H1 (cell line): ENCODE data around the gene CKM. TPM values are rescaled to one million over a fixed set of nuclear protein-coding genes. Genes with fewer than 3 reads are reported as not detected.

ENCODE experiments used
- CTCF ChIA-PET: fragments of 300-600 bp; sonication (Branson Sonifier 250); formaldehyde crosslinking; loops from one replicate; lab custom pipeline; 2021; ENCODE audit not compliant: partially characterized antibody; lab: Charles Lee
- POLR2A ChIA-PET: fragments of 300-600 bp; sonication (Branson Sonifier 250); formaldehyde crosslinking; loops from one replicate; lab custom pipeline; 2021; ENCODE audit warnings: inconsistent platforms; ENCODE audit not compliant: partially characterized antibody; lab: Charles Lee
- DNase-seq, 2 experiments: peaks; one replicate each; pipeline versions ENCODE4 v3.0.0 to v3.0.0-alpha.2; 2010 to 2022; ENCODE audit warnings: low spot score in 2 of 2, low read depth in 1 of 2, mixed read lengths in 1 of 2
- FAIRE-seq: peaks from 2 replicates; lab custom pipeline; 2011; peaks lifted over from hg19 to GRCh38; lab: Jason Lieb, UNC
- H2AFZ ChIP-seq: 2 replicates; pipeline ENCODE4 v1.8.1; 2012; ENCODE audit warnings: low read length, inconsistent platforms
- H2AK5ac ChIP-seq: 2 replicates; pipeline ENCODE4 v1.6.1; 2013; ENCODE audit warnings: low read depth, low read length
- H2BK120ac ChIP-seq: replicated peaks from 2 replicates; pipeline ENCODE3; 2013; ENCODE audit warnings: low read depth, low read length, inconsistent platforms
- H2BK12ac ChIP-seq: 2 replicates; pipeline ENCODE4 v1.6.1; 2013; ENCODE audit warnings: low read depth, low read length
- H2BK15ac ChIP-seq: 2 replicates; pipeline ENCODE4 v1.6.1; 2013; ENCODE audit warnings: low read length
- H2BK20ac ChIP-seq: 2 replicates; pipeline ENCODE4 v1.6.1; 2013; ENCODE audit warnings: low read length
- H2BK5ac ChIP-seq: 2 replicates; pipeline ENCODE4 v1.6.1; 2013; ENCODE audit warnings: low read depth, low read length
- H3K14ac ChIP-seq: 2 replicates; pipeline ENCODE4 v1.6.1; 2013; ENCODE audit warnings: inconsistent platforms; ENCODE audit not compliant: insufficient read length
- H3K18ac ChIP-seq: 2 replicates; pipeline ENCODE4 v1.6.1; 2013; ENCODE audit warnings: low read length; ENCODE audit errors: extremely low read depth
- H3K23ac ChIP-seq: 2 replicates; pipeline ENCODE4 v1.6.1; 2013; ENCODE audit warnings: inconsistent platforms; ENCODE audit not compliant: insufficient read length
- H3K23me2 ChIP-seq: 2 replicates; pipeline ENCODE4 v1.6.1; 2013; ENCODE audit warnings: low read depth, low read length
- H3K27ac ChIP-seq: 2 replicates; pipeline ENCODE4 v1.6.1; 2011; ENCODE audit warnings: low read depth, low read length, inconsistent platforms
- H3K27me3 ChIP-seq, 4 experiments: replicated peaks in 1 of 4; 1 replicate in 1 of 4; 2 replicates in 3 of 4; pipeline versions ENCODE4 v1.6.1 to v1.8.1; 2011 to 2013; ENCODE audit warnings: low read length in 3 of 4, mild to moderate bottlenecking in 3 of 4, inconsistent platforms in 2 of 4, mixed read lengths in 2 of 4, moderate library complexity in 1 of 4; ENCODE audit not compliant: control insufficient read depth in 3 of 4, insufficient read depth in 3 of 4; ENCODE audit errors: extremely low read depth in 1 of 4
- H3K36me3 ChIP-seq, 4 experiments: 2 replicates each; pipeline versions ENCODE4 v1.6.1 to v1.8.1; 2011 to 2013; ENCODE audit warnings: mild to moderate bottlenecking in 4 of 4, low read length in 3 of 4, moderate library complexity in 2 of 4, control low read depth in 1 of 4, inconsistent platforms in 1 of 4; ENCODE audit not compliant: insufficient read depth in 4 of 4, control insufficient read depth in 2 of 4
- H3K4ac ChIP-seq: replicated peaks from 2 replicates; pipeline ENCODE3; 2013; ENCODE audit warnings: low read length, low read depth, mixed read lengths, inconsistent platforms; ENCODE audit not compliant: insufficient read length
- H3K4me1 ChIP-seq, 4 experiments: replicated peaks in 1 of 4; 1 replicate in 1 of 4; 2 replicates in 3 of 4; pipeline versions ENCODE4 v1.6.1 to v1.8.1; 2011 to 2013; ENCODE audit warnings: low read length in 3 of 4, inconsistent platforms in 2 of 4, mixed read lengths in 1 of 4; ENCODE audit not compliant: insufficient read depth in 4 of 4, control insufficient read depth in 3 of 4
- H3K4me2 ChIP-seq, 2 experiments: 2 replicates each; pipeline versions ENCODE4 v1.6.1 to v1.8.1; 2011 to 2013; ENCODE audit warnings: low read depth in 2 of 2, low read length in 2 of 2, control low read depth in 1 of 2, inconsistent platforms in 1 of 2, mild to moderate bottlenecking in 1 of 2; ENCODE audit not compliant: insufficient read depth in 1 of 2
- H3K4me3 ChIP-seq, 4 experiments: fragments of 200-600, 300-600 bp in 1 of 4; sonication (generic), shearing (Covaris generic), sonication (Bioruptor Twin) in 1 of 4; 2 replicates each; pipeline versions ENCODE4 v1.5.1 to v1.8.1; 2011 to 2016; ENCODE audit warnings: low read length in 4 of 4, low read depth in 3 of 4, control low read depth in 2 of 4, inconsistent platforms in 2 of 4, mild to moderate bottlenecking in 2 of 4, mixed read lengths in 1 of 4, moderate library complexity in 1 of 4; ENCODE audit not compliant: insufficient read depth in 2 of 4; ENCODE audit errors: extremely low read depth in 1 of 4
- H3K56ac ChIP-seq: replicated peaks from 2 replicates; pipeline ENCODE3; 2013; ENCODE audit warnings: low read depth, mild to moderate bottlenecking, mixed read lengths, low read length, inconsistent platforms; ENCODE audit not compliant: insufficient read length
- H3K79me1 ChIP-seq: 2 replicates; pipeline ENCODE4 v1.6.1; 2013; ENCODE audit warnings: low read depth, low read length, control low read depth
- H3K79me2 ChIP-seq, 2 experiments: 2 replicates each; pipeline versions ENCODE4 v1.6.1 to v1.8.1; 2012 to 2013; ENCODE audit warnings: low read length in 2 of 2, mild to moderate bottlenecking in 2 of 2, inconsistent platforms in 1 of 2; ENCODE audit not compliant: insufficient read depth in 2 of 2, control insufficient read depth in 1 of 2
- H3K9ac ChIP-seq, 4 experiments: replicated peaks in 1 of 4; 1 replicate in 1 of 4; 2 replicates in 3 of 4; pipeline versions ENCODE4 v1.6.1 to v1.8.1; 2011 to 2013; ENCODE audit warnings: low read depth in 3 of 4, low read length in 3 of 4, control low read depth in 2 of 4, mild to moderate bottlenecking in 2 of 4, moderate library complexity in 2 of 4, inconsistent platforms in 1 of 4; ENCODE audit errors: extremely low read depth in 1 of 4
- H3K9me3 ChIP-seq, 2 experiments: 2 replicates each; pipeline versions ENCODE4 v1.6.1 to v1.8.1; 2012 to 2013; ENCODE audit warnings: mild to moderate bottlenecking in 2 of 2, moderate library complexity in 2 of 2, control low read depth in 1 of 2, inconsistent platforms in 1 of 2, low read depth in 1 of 2, low read length in 1 of 2, mixed read lengths in 1 of 2; ENCODE audit not compliant: insufficient read depth in 2 of 2
- H4K20me1 ChIP-seq, 2 experiments: replicated peaks in 1 of 2; 2 replicates each; pipeline versions ENCODE3 to v1.8.1; 2011 to 2013; ENCODE audit warnings: inconsistent platforms in 2 of 2, low read length in 2 of 2, mild to moderate bottlenecking in 1 of 2; ENCODE audit not compliant: insufficient read depth in 2 of 2, control insufficient read depth in 1 of 2
- H4K5ac ChIP-seq: 2 replicates; pipeline ENCODE4 v1.6.1; 2013; ENCODE audit warnings: low read length, low read depth, mixed read lengths, inconsistent platforms; ENCODE audit not compliant: insufficient read length
- H4K8ac ChIP-seq: 2 replicates; pipeline ENCODE4 v1.8.0; 2013; ENCODE audit warnings: mild to moderate bottlenecking, moderate library complexity, low read length, inconsistent platforms; ENCODE audit not compliant: insufficient read depth; ENCODE audit errors: extremely low read depth
- H4K91ac ChIP-seq: replicated peaks from 2 replicates; pipeline ENCODE3; 2013; ENCODE audit warnings: low read length, mixed read lengths, inconsistent platforms; ENCODE audit not compliant: insufficient read length
- ATF3 ChIP-seq: IDR thresholded peaks from 2 replicates; pipeline ENCODE4 v1.6.1; 2011; ENCODE audit warnings: low read depth, mild to moderate bottlenecking, low read length; ENCODE audit not compliant: insufficient read depth
- CTBP2 ChIP-seq: IDR thresholded peaks from 2 replicates; pipeline ENCODE4 v1.7.0; 2011; ENCODE audit warnings: borderline replicate concordance, mild to moderate bottlenecking, moderate library complexity, mixed read lengths, low read length; ENCODE audit not compliant: insufficient read depth, insufficient read length
- E2F6 ChIP-seq: IDR thresholded peaks from 2 replicates; pipeline ENCODE4 v1.6.1; 2012; ENCODE audit warnings: inconsistent platforms
- EZH2 ChIP-seq: fragments of 200-600 bp; sonication (generic); IDR thresholded peaks from 2 replicates; pipeline ENCODE4 v1.7.1; 2012; ENCODE audit warnings: low read depth, mild to moderate bottlenecking, moderate library complexity, low read length, inconsistent platforms; ENCODE audit not compliant: severe bottlenecking
- FOSL1 ChIP-seq: IDR thresholded peaks from 2 replicates; pipeline ENCODE4 v1.6.1; 2011; ENCODE audit warnings: mild to moderate bottlenecking, low read depth, low read length, moderate library complexity; ENCODE audit not compliant: insufficient read depth
- RAD21 ChIP-seq, 2 experiments: IDR thresholded peaks in 1 of 2; conservative IDR thresholded peaks in 1 of 2; 2 replicates each; pipeline ENCODE4 v1.6.1; 2011; ENCODE audit warnings: low read depth in 2 of 2, low read length in 2 of 2, improper control_type of control experiment in 1 of 2, inconsistent platforms in 1 of 2, mild to moderate bottlenecking in 1 of 2, moderate library complexity in 1 of 2
- WGBS, 2 experiments: shearing (Covaris generic) in 1 of 2; methylation state at CpG; one replicate each; pipeline versions ENCODE4 v1.1.6 to v1.1.7; 2013 to 2015; ENCODE audit warnings: low lambda C conversion rate in 2 of 2, mixed read lengths in 2 of 2, inconsistent platforms in 1 of 2, low coverage in 1 of 2, missing lambda C conversion rate in 1 of 2; ENCODE audit not compliant: insufficient replicate concordance in 2 of 2, insufficient coverage in 1 of 2, insufficient read length in 1 of 2; ENCODE audit errors: extremely low coverage in 1 of 2, missing lambda C conversion rate in 1 of 2; 5-methylcytosine and 5-hydroxymethylcytosine counted together
- polyA plus RNA-seq, 7 experiments: library from polyadenylated mRNA; depleted of rRNA in 3 of 7; stranded (reverse) in 5 of 7; unstranded in 2 of 7; fragments of >200 nt in 5 of 7; fragments of 200-250 nt in 2 of 7; gene quantifications; 1 replicate in 5 of 7; 2 replicates in 1 of 7; 4 replicates in 1 of 7; pipeline versions ENCODE4 v1.2.1 to v1.2.3, GENCODE V29; 2011 to 2013; ENCODE audit warnings: missing spikeins in 2 of 7, mixed read lengths in 2 of 7
- total RNA-seq: library from RNA; stranded (reverse); fragmentation: NEBNext Ultra II Directional; extraction: Animal tissue kit (Norgen Biotek cat#: 25700); gene quantifications from 2 replicates; pipeline ENCODE4 v1.2.1, GENCODE V29; 2021
- TF ChIP-seq, protein P1 (sequence below), 3 experiments: IDR thresholded peaks; 1 replicate in 2 of 3; 2 replicates in 1 of 3; pipeline versions ENCODE4 v1.5.1 to v1.6.1; 2011; ENCODE audit warnings: low read length in 3 of 3, mild to moderate bottlenecking in 3 of 3, inconsistent platforms in 2 of 3, low read depth in 1 of 3, moderate library complexity in 1 of 3; ENCODE audit not compliant: insufficient read depth in 1 of 3; ENCODE audit errors: control extremely low read depth in 1 of 3

The CKM gene
- total and polyA plus RNA-seq, 2 of the 8 experiments (the other 6 are each of a cell fraction or from before 2014, with no cell fraction given): 0.08 TPM; not detected in 1

DNA sequence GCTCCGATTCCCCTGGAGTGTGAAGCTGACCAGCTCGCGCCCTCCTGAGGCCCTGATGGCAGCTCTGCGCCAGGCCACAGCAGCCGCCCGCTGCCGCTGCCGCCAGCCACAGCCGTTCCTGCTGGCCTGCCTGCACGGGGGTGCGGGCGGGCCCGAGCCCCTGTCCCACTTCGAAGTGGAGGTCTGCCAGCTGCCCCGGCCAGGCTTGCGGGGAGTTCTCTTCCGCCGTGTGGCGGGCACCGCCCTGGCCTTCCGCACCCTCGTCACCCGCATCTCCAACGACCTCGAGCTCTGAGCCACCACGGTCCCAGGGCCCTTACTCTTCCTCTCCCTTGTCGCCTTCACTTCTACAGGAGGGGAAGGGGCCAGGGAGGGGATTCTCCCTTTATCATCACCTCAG is 20.3 kb downstream of the CKM start:
- H4K20me1 ChIP-seq: no peaks in the 10 kb centered on the region
- POLR2A ChIA-PET: interaction anchor here (1.1 kb wide), 1 partner anchor 166 kb away, joined by 3 read pairs; no protein-coding TSS in a partner anchor
- CTCF ChIA-PET: interaction anchor here (1.1 to 1.3 kb wide), 2 partner anchors 9 to 17 kb away, joined by 3 to 5 read pairs; no protein-coding TSS in a partner anchor
- no peak for TF ChIP-seq FOSL1
- TF ChIP-seq CTBP2: no peak
- no peak for TF ChIP-seq EZH2
- TF ChIP-seq E2F6: no peak
- TF ChIP-seq RAD21 (IDR thresholded peaks at IDR 0.05 in 1 of 2, conservative IDR thresholded peaks at IDR 0.05 in 1 of 2; ENCODE audit: low read depth in 2 of 2, low read length in 2 of 2): no peak
- TF ChIP-seq, protein P1, sequence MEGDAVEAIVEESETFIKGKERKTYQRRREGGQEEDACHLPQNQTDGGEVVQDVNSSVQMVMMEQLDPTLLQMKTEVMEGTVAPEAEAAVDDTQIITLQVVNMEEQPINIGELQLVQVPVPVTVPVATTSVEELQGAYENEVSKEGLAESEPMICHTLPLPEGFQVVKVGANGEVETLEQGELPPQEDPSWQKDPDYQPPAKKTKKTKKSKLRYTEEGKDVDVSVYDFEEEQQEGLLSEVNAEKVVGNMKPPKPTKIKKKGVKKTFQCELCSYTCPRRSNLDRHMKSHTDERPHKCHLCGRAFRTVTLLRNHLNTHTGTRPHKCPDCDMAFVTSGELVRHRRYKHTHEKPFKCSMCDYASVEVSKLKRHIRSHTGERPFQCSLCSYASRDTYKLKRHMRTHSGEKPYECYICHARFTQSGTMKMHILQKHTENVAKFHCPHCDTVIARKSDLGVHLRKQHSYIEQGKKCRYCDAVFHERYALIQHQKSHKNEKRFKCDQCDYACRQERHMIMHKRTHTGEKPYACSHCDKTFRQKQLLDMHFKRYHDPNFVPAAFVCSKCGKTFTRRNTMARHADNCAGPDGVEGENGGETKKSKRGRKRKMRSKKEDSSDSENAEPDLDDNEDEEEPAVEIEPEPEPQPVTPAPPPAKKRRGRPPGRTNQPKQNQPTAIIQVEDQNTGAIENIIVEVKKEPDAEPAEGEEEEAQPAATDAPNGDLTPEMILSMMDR (IDR thresholded peaks at IDR 0.05; ENCODE audit: control extremely low read depth in 1 of 3, insufficient read depth in 1 of 3, low read depth in 1 of 3, low read length in 3 of 3): no peak
- no peak for TF ChIP-seq ATF3

More for the DNA sequence above, 20.3 kb downstream of the CKM start:
- H3K36me3 ChIP-seq: no peaks in the 10 kb centered on the region; a peak in 4 of 8 replicates
- H3K27me3 ChIP-seq: peaks cover 0 to 13% (median 10%) of the 10 kb centered on the region in 4 experiments; a peak in 3 of 7 replicates
- no peak overlapping the region for H2BK12ac ChIP-seq
- no peaks in the 10 kb centered on the region for H3K9me3 ChIP-seq
- no peak overlapping the region for H3K56ac ChIP-seq
- no peak overlapping the region for H2AK5ac ChIP-seq
- no peak overlapping the region for H3K4me3 ChIP-seq
- 92% methylated on average over 27 of the region's 27 CpGs; no CpG with 5 or more reads in 1 of the 2 experiments for WGBS, 2 experiments
- DNase-seq: no peak
- H3K23me2 ChIP-seq: no peaks in the 10 kb centered on the region; the same call in 1 of the 2 replicates
- no peak overlapping the region for H3K9ac ChIP-seq
- no peak overlapping the region for H3K23ac ChIP-seq
- no peaks in the 10 kb centered on the region; a peak in 1 of 7 replicates for H3K4me1 ChIP-seq
- no peaks in the 10 kb centered on the region for H3K79me2 ChIP-seq
- no peak overlapping the region for H2AFZ ChIP-seq
- no peak overlapping the region; the same call in 1 of the 2 replicates for H4K8ac ChIP-seq
- FAIRE-seq: no peak
- no peak overlapping the region for H3K27ac ChIP-seq
- H4K91ac ChIP-seq: no peak overlapping the region
- H3K4me2 ChIP-seq: no peak overlapping the region
- no peak overlapping the region for H2BK5ac ChIP-seq
- H2BK120ac ChIP-seq: no peak overlapping the region
- no peak overlapping the region for H4K5ac ChIP-seq
- H2BK15ac ChIP-seq: no peak overlapping the region
- no peak overlapping the region for H3K14ac ChIP-seq
- no peak overlapping the region for H3K4ac ChIP-seq
- H2BK20ac ChIP-seq: no peak overlapping the region
- no peaks in the 10 kb centered on the region for H3K79me1 ChIP-seq
- no peak overlapping the region for H3K18ac ChIP-seq
